Measurements from ENCODE around the gene UBE2F.

GRCh38 chr2:237956402-237956736, 10.4 kb upstream of the UBE2F start:
- no peak for TF ChIP-seq POLR2A (IDR thresholded peaks at IDR 0.05)
- TF ChIP-seq CTCF (IDR thresholded peaks at IDR 0.05) = no peak

Data from adrenal gland (tissue), 5 donors.